IMR-90 (cell line): ENCODE results near the gene BCAS3. TPM values are rescaled to one million over a fixed set of nuclear protein-coding genes. Genes with fewer than 3 reads are reported as not detected.
A peak's percentile ranks its signal among the peaks of the same experiment; 100 is the strongest.

Source experiments
- ATAC-seq: fragments of 200-7000 bp; cut with Tn5 transposase; 2 replicates; pipeline ENCODE4 v1.9.1; 2020; ENCODE audit warnings: low read depth, mild to moderate bottlenecking, moderate library complexity
- BruUV-seq: library from RNA; stranded (reverse); fragments of 400-500 nt; replicated peaks from 2 replicates; lab custom pipeline; 2021; lab: Mats Ljungman, UMichigan
- CTCF ChIA-PET: fragments of 300-600 bp; formaldehyde crosslinking; extraction: SDS; loops from one replicate; lab custom pipeline; 2021; ENCODE audit warnings: antibody characterized with exemption; lab: Yijun Ruan, JAX
- POLR2A ChIA-PET: fragments of 300-600 bp; sonication (Branson Sonifier 250); formaldehyde crosslinking; loops from one replicate; lab custom pipeline; 2022; ENCODE audit warnings: antibody characterized with exemption; ENCODE audit not compliant: unreplicated experiment; lab: Charles Lee
- DNase-seq: peaks from one replicate; pipeline ENCODE4 v3.0.0; 2013
- H2AFZ ChIP-seq: replicated peaks from 2 replicates; pipeline ENCODE3; 2013; ENCODE audit warnings: low read length, mild to moderate bottlenecking; ENCODE audit not compliant: poor library complexity
- H2AK5ac ChIP-seq: 2 replicates; pipeline ENCODE4 v1.6.1; 2013; ENCODE audit warnings: low read depth, low read length, inconsistent platforms
- H2AK9ac ChIP-seq: replicated peaks from 2 replicates; pipeline ENCODE3; 2013; ENCODE audit warnings: mild to moderate bottlenecking, low read depth, low read length, moderate library complexity; ENCODE audit not compliant: poor library complexity
- H2BK120ac ChIP-seq: 2 replicates; pipeline ENCODE4 v1.6.1; 2013; ENCODE audit warnings: low read depth, low read length, inconsistent platforms
- H2BK15ac ChIP-seq: 3 replicates; pipeline ENCODE4 v1.6.1; 2013; ENCODE audit warnings: low read depth, low read length, inconsistent platforms
- H2BK20ac ChIP-seq: 2 replicates; pipeline ENCODE4 v1.6.1; 2013; ENCODE audit warnings: low read depth, mild to moderate bottlenecking, inconsistent platforms, low read length, moderate library complexity
- H2BK5ac ChIP-seq: 2 replicates; pipeline ENCODE4 v1.6.1; 2013; ENCODE audit warnings: mild to moderate bottlenecking, low read depth, low read length, inconsistent platforms; ENCODE audit not compliant: poor library complexity, severe bottlenecking
- H3K14ac ChIP-seq: replicated peaks from 2 replicates; pipeline ENCODE4 v1.6.1; 2013; ENCODE audit warnings: low read depth, low read length, inconsistent platforms
- H3K18ac ChIP-seq: 2 replicates; pipeline ENCODE4 v1.6.1; 2013; ENCODE audit warnings: low read depth, low read length, control low read depth
- H3K23ac ChIP-seq: 2 replicates; pipeline ENCODE4 v1.6.1; 2013; ENCODE audit warnings: low read depth, low read length, inconsistent platforms
- H3K27ac ChIP-seq: 2 replicates; pipeline ENCODE4 v1.5.1; 2013; ENCODE audit warnings: mild to moderate bottlenecking, control low read depth, low read length; ENCODE audit not compliant: insufficient read depth
- H3K27me3 ChIP-seq: 2 replicates; pipeline ENCODE4 v1.6.1; 2013; ENCODE audit warnings: low read length; ENCODE audit not compliant: control insufficient read depth, insufficient read depth
- H3K36me3 ChIP-seq: 2 replicates; pipeline ENCODE4 v1.6.1; 2013; ENCODE audit warnings: low read length, mixed read lengths; ENCODE audit not compliant: control insufficient read depth, insufficient read depth
- H3K4ac ChIP-seq: 2 replicates; pipeline ENCODE4 v1.6.1; 2013; ENCODE audit warnings: low read depth, low read length, inconsistent platforms
- H3K4me1 ChIP-seq: 2 replicates; pipeline ENCODE4 v1.6.1; 2013; ENCODE audit warnings: low read length, mixed read lengths; ENCODE audit not compliant: control insufficient read depth, insufficient read depth
- H3K4me2 ChIP-seq: 2 replicates; pipeline ENCODE4 v1.6.1; 2013; ENCODE audit warnings: low read depth, mild to moderate bottlenecking, control low read depth, low read length, moderate library complexity
- H3K4me3 ChIP-seq: 2 replicates; pipeline ENCODE4 v1.5.1; 2013; ENCODE audit warnings: low read depth, mild to moderate bottlenecking, control low read depth, low read length, moderate library complexity; ENCODE audit not compliant: insufficient read depth
- H3K56ac ChIP-seq: 2 replicates; pipeline ENCODE4 v1.6.1; 2013; ENCODE audit warnings: low read length, inconsistent platforms; ENCODE audit not compliant: insufficient read depth; ENCODE audit errors: extremely low read depth
- H3K79me1 ChIP-seq, 2 experiments: 2 replicates each; pipeline ENCODE4 v1.6.1; 2013; ENCODE audit warnings: low read length in 2 of 2, inconsistent platforms in 1 of 2, low read depth in 1 of 2
- H3K9ac ChIP-seq: 2 replicates; pipeline ENCODE4 v1.6.1; 2013; ENCODE audit warnings: low read depth, low read length, control low read depth
- H3K9me1 ChIP-seq: 2 replicates; pipeline ENCODE4 v1.6.1; 2013; ENCODE audit warnings: low read length, inconsistent platforms; ENCODE audit not compliant: insufficient read depth
- H3K9me3 ChIP-seq: 2 replicates; pipeline ENCODE4 v1.6.1; 2013; ENCODE audit warnings: low read length; ENCODE audit not compliant: control insufficient read depth, insufficient read depth
- H4K20me1 ChIP-seq: 2 replicates; pipeline ENCODE4 v1.6.1; 2013; ENCODE audit warnings: low read length, inconsistent platforms; ENCODE audit not compliant: insufficient read depth
- H4K5ac ChIP-seq: 2 replicates; pipeline ENCODE4 v1.6.1; 2013; ENCODE audit warnings: mild to moderate bottlenecking, low read depth, low read length, control low read depth
- H4K8ac ChIP-seq, 2 experiments: 2 replicates each; pipeline ENCODE4 v1.6.1; 2013; ENCODE audit warnings: low read depth in 2 of 2, low read length in 2 of 2, control low read depth in 1 of 2, inconsistent platforms in 1 of 2
- H4K91ac ChIP-seq: 2 replicates; pipeline ENCODE4 v1.6.1; 2013; ENCODE audit warnings: low read depth, low read length, inconsistent platforms; ENCODE audit not compliant: insufficient read depth
- BHLHE40 ChIP-seq: fragments of 150-350 bp; IDR thresholded peaks from 2 replicates; pipeline ENCODE4 v1.6.1; 2016; ENCODE audit warnings: mild to moderate bottlenecking, low read depth, low read length
- CHD1 ChIP-seq: IDR thresholded peaks from 2 replicates; pipeline ENCODE4 v1.6.1; 2012; ENCODE audit warnings: low read depth, low read length, improper control_type of control experiment
- FOS ChIP-seq: fragments of 150-350 bp; IDR thresholded peaks from 2 replicates; pipeline ENCODE4 v1.6.1; 2016; ENCODE audit warnings: low read depth, low read length
- MAFK ChIP-seq: IDR thresholded peaks from 2 replicates; pipeline ENCODE4 v1.6.1; 2012; ENCODE audit warnings: low read depth, low read length, improper control_type of control experiment
- MAZ ChIP-seq: IDR thresholded peaks from 2 replicates; pipeline ENCODE4 v1.6.1; 2012; ENCODE audit warnings: low read depth, mild to moderate bottlenecking, low read length, improper control_type of control experiment, moderate library complexity, borderline replicate concordance
- MXI1 ChIP-seq: IDR thresholded peaks from 2 replicates; pipeline ENCODE4 v1.6.1; 2012; ENCODE audit warnings: low read depth, mild to moderate bottlenecking, low read length, moderate library complexity, borderline replicate concordance
- NFE2L2 ChIP-seq: fragments of 150-350 bp; IDR thresholded peaks from 2 replicates; pipeline ENCODE4 v1.6.1; 2016; ENCODE audit warnings: low read depth, mild to moderate bottlenecking, low read length
- POLR2A ChIP-seq: IDR thresholded peaks from 2 replicates; pipeline ENCODE4 v1.6.1; 2012; ENCODE audit warnings: mild to moderate bottlenecking, low read depth, low read length
- RAD21 ChIP-seq: IDR thresholded peaks from 2 replicates; pipeline ENCODE4 v1.6.1; 2012; ENCODE audit warnings: low read length, improper control_type of control experiment
- RCOR1 ChIP-seq: IDR thresholded peaks from 2 replicates; pipeline ENCODE4 v1.6.1; 2012; ENCODE audit warnings: mild to moderate bottlenecking, low read length, improper control_type of control experiment; ENCODE audit not compliant: insufficient replicate concordance
- RFX5 ChIP-seq: IDR thresholded peaks from 2 replicates; pipeline ENCODE4 v1.8.0; 2012; ENCODE audit warnings: low read depth, mild to moderate bottlenecking, low read length, moderate library complexity
- SMC3 ChIP-seq: fragments of 150-350 bp; IDR thresholded peaks from 2 replicates; pipeline ENCODE4 v1.6.1; 2016; ENCODE audit warnings: low read depth, mild to moderate bottlenecking, antibody characterized with exemption, low read length, moderate library complexity
- WGBS, 2 experiments: methylation state at CpG; one replicate each; pipeline versions ENCODE4 v1.1.5 to v1.1.7; 2013; ENCODE audit warnings: missing lambda C conversion rate in 2 of 2; ENCODE audit not compliant: insufficient read length in 1 of 2; ENCODE audit errors: extremely low coverage in 2 of 2; 5-methylcytosine and 5-hydroxymethylcytosine counted together
- dilution Hi-C: fragments of 300-500 bp; cut with HindIII; formaldehyde crosslinking; loops from one replicate; pipeline ENCODE4 v1.14.3; 2018; ENCODE audit warnings: low sequenced_read_pairs; ENCODE audit not compliant: unreplicated experiment
- in situ Hi-C: fragments of 300-500 bp; cut with MboI; formaldehyde crosslinking; loops from 3 replicates; pipeline ENCODE4 v1.14.3; 2019; ENCODE audit warnings: low sequenced_read_pairs, inconsistent platforms, mixed read lengths
- intact Hi-C: fragments of 100-400 bp; cut with micrococcal nuclease; formaldehyde crosslinking; loops from 2 replicates; pipeline ENCODE4 v1.10.0; 2022
- polyA plus RNA-seq, 3 experiments: library from polyadenylated mRNA; depleted of rRNA; stranded (reverse); fragments of >200 nt; gene quantifications; 2 replicates each; pipeline ENCODE4 v1.2.3, GENCODE V29; 2012; ENCODE audit warnings: low replicate concordance in 1 of 3
- total RNA-seq: library from RNA; depleted of rRNA; stranded (reverse); fragments of >200 nt; gene quantifications from 2 replicates; pipeline ENCODE4 v1.2.3, GENCODE V29; 2012
- TF ChIP-seq, protein P1 (sequence below): conservative IDR thresholded peaks from 2 replicates; pipeline ENCODE4 v1.5.1; 2012; ENCODE audit warnings: mild to moderate bottlenecking, low read depth, low read length, improper control_type of control experiment
- TF ChIP-seq, protein P2 (sequence below): fragments of 150-350 bp; IDR thresholded peaks from 2 replicates; pipeline ENCODE4 v1.6.1; 2016; ENCODE audit warnings: low read depth, mild to moderate bottlenecking, low read length, moderate library complexity, borderline replicate concordance

Gene BCAS3
- total and polyA plus RNA-seq, 2 of the 4 experiments (the other 2 are of a cell fraction): 6.3 to 27.1 TPM

DNA sequence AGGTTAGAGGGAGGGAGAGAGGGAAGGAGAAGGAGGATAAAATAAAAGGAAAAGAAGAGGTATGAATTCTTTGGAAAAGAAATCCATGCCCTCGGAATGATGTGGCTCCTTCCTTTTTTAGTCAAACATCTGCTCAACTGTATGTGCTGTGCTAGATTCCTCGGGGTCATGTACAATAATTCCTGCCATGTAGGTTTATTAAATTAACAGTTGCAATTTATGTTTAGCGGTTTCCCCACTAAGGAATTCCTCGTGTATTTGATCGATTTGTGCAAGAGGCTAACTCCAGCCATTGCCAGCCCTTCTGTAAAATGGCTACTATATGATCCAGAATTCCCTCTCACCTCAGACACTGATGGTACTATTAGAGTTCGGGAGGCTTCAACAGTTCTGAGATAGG lies 639.0 kb downstream of the BCAS3 start:
- Histone ChIP-seq H2AFZ (no peak overlapping the region), H3K79me1 (peaks cover 0 to 9% of the 10 kb centered on the region in 2 experiments; a peak in 2 of 4 replicates), H2BK20ac (no peak overlapping the region), H3K18ac (no peak overlapping the region), H2BK5ac (no peak overlapping the region), H2AK9ac (no peak overlapping the region), H3K4ac (no peak overlapping the region), H3K4me3 (no peak overlapping the region), H3K14ac (no peak overlapping the region), H3K27me3 (no peaks in the 10 kb centered on the region), H3K4me1 (peaks cover 9% of the 10 kb centered on the region), H3K36me3 (no peaks in the 10 kb centered on the region), H3K4me2 (no peak overlapping the region), H4K8ac (no peak overlapping the region), H3K9me3 (no peaks in the 10 kb centered on the region), H2BK15ac (no peak overlapping the region), H4K91ac (no peak overlapping the region), H2BK120ac (peak overlapping the region; percentile 27; the same call in 1 of the 2 replicates), H2AK5ac (no peak overlapping the region), H3K56ac (no peak overlapping the region), H4K20me1 (no peaks in the 10 kb centered on the region), H4K5ac (no peak overlapping the region), H3K9me1 (peaks cover 3% of the 10 kb centered on the region; the same call in 1 of the 2 replicates), H3K27ac (no peak overlapping the region), H3K23ac (no peak overlapping the region), H3K9ac (no peak overlapping the region)
- dilution Hi-C loops: no loop called here
- DNase-seq: no peak
- intact Hi-C loops: no loop called here
- no TSS peak for BruUV-seq
- ChIA-PET POLR2A (no interaction called here), CTCF (interaction anchor here (0.7 kb wide), 1 partner anchor 318 kb away, joined by 3 read pairs; no protein-coding TSS in a partner anchor)
- in situ Hi-C loops: no loop called here
- no CpG with 5 or more reads among the region's 6 CpGs for WGBS, 2 experiments
- ATAC-seq: no peak
- no peak for TF ChIP-seq MXI1
- TF ChIP-seq SMC3: no peak
- TF ChIP-seq, protein P1, sequence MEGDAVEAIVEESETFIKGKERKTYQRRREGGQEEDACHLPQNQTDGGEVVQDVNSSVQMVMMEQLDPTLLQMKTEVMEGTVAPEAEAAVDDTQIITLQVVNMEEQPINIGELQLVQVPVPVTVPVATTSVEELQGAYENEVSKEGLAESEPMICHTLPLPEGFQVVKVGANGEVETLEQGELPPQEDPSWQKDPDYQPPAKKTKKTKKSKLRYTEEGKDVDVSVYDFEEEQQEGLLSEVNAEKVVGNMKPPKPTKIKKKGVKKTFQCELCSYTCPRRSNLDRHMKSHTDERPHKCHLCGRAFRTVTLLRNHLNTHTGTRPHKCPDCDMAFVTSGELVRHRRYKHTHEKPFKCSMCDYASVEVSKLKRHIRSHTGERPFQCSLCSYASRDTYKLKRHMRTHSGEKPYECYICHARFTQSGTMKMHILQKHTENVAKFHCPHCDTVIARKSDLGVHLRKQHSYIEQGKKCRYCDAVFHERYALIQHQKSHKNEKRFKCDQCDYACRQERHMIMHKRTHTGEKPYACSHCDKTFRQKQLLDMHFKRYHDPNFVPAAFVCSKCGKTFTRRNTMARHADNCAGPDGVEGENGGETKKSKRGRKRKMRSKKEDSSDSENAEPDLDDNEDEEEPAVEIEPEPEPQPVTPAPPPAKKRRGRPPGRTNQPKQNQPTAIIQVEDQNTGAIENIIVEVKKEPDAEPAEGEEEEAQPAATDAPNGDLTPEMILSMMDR: no peak
- TF ChIP-seq, protein P2, sequence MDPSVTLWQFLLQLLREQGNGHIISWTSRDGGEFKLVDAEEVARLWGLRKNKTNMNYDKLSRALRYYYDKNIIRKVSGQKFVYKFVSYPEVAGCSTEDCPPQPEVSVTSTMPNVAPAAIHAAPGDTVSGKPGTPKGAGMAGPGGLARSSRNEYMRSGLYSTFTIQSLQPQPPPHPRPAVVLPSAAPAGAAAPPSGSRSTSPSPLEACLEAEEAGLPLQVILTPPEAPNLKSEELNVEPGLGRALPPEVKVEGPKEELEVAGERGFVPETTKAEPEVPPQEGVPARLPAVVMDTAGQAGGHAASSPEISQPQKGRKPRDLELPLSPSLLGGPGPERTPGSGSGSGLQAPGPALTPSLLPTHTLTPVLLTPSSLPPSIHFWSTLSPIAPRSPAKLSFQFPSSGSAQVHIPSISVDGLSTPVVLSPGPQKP: no peak
- no peak for TF ChIP-seq POLR2A
- TF ChIP-seq FOS: no peak
- no peak for TF ChIP-seq NFE2L2
- no peak for TF ChIP-seq BHLHE40
- no peak for TF ChIP-seq RFX5
- TF ChIP-seq RCOR1: no peak
- no peak for TF ChIP-seq MAFK
- no peak for TF ChIP-seq MAZ
- TF ChIP-seq CHD1: no peak
- TF ChIP-seq RAD21: no peak
